Measurements from ENCODE around the gene PDE4D. TPM values are rescaled to one million over a fixed set of nuclear protein-coding genes. Genes with fewer than 3 reads are reported as not detected.

Gene PDE4D
- total and polyA plus RNA-seq, 2 donors = 21.2 to 30.3 TPM

DNA sequence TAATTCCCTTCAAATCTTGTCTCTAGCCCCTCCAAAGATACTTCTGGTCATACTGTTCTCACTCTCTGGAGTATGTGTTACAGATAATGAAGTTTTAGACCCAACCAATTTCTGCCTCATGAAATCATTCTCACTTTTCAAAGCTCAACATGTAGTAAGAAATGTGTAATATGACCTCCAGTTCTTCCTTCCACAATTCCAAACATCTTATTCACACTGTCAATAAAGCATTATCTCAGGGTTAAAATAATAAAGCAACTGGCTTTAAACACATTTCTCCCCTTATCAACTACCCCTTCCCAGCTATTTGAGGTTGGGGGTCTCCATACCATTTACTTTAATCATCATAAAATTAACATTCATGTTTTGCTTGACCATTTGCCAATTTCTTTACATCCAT lies 656.5 kb downstream of the PDE4D start:
- H3K36me3 ChIP-seq (ENCODE audit: control insufficient read depth in 2 of 2, insufficient read depth in 2 of 2, low read length in 1 of 2) = no peaks in the 10 kb centered on the region
- no peak overlapping the region for H3K27ac ChIP-seq (ENCODE audit: low read depth in 1 of 2, low read length in 1 of 2)
- no peak overlapping the region for H3K4me3 ChIP-seq (ENCODE audit: low read length in 2 of 2)
- H3K9me3 ChIP-seq (ENCODE audit: control insufficient read depth in 2 of 2, insufficient read depth in 1 of 2, low read length in 1 of 2) = no peaks in the 10 kb centered on the region
- H3K4me1 ChIP-seq (ENCODE audit: control insufficient read depth in 2 of 2, insufficient read depth in 2 of 2, low read length in 2 of 2) = no peaks in the 10 kb centered on the region
- no peak for DNase-seq (ENCODE audit: low read depth in 6 of 9, low spot score in 9 of 9)
- no peaks in the 10 kb centered on the region for H3K27me3 ChIP-seq (ENCODE audit: control insufficient read depth in 2 of 2, insufficient read depth in 1 of 2, low read length in 1 of 2)

GRCh38 chr5:59236448-59236847 lies 657.1 kb downstream of the PDE4D start:
- Histone ChIP-seq H3K36me3 (ENCODE audit: control insufficient read depth in 2 of 2, insufficient read depth in 2 of 2, low read length in 1 of 2) (no peaks in the 10 kb centered on the region), H3K27me3 (ENCODE audit: control insufficient read depth in 2 of 2, insufficient read depth in 1 of 2, low read length in 1 of 2) (no peaks in the 10 kb centered on the region), H3K4me1 (ENCODE audit: control insufficient read depth in 2 of 2, insufficient read depth in 2 of 2, low read length in 2 of 2) (no peaks in the 10 kb centered on the region), H3K4me3 (ENCODE audit: low read length in 2 of 2) (no peak overlapping the region), H3K27ac (ENCODE audit: low read depth in 1 of 2, low read length in 1 of 2) (no peak overlapping the region), H3K9me3 (ENCODE audit: control insufficient read depth in 2 of 2, insufficient read depth in 1 of 2, low read length in 1 of 2) (no peaks in the 10 kb centered on the region)
- DNase-seq (ENCODE audit: low read depth in 6 of 9, low spot score in 9 of 9) = no peak
- 95% methylated on average over 7 of the region's 7 CpGs for WGBS

DNA sequence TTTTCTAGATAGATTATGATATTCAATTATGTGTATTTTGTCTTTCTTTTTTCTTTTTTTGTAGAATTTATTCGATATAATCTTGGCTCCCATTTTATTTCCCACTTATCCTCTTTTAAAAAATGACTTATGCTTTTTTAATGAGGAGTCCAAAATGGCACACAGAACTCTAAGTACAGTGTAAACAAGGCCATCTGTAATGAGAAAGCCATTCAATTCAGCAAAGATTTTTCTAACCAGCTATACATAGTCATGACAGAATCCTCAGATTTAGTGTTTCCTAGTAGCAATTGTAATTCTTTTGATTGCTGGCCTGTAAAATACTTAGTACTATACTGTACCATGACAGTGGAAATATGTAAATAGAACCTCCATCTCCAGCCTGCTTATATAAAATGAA lies 659.3 kb downstream of the PDE4D start:
- H3K4me3 ChIP-seq (ENCODE audit: low read length in 2 of 2) = no peak overlapping the region
- H3K4me1 ChIP-seq (ENCODE audit: control insufficient read depth in 2 of 2, insufficient read depth in 2 of 2, low read length in 2 of 2) = no peaks in the 10 kb centered on the region
- no peaks in the 10 kb centered on the region for H3K9me3 ChIP-seq (ENCODE audit: control insufficient read depth in 2 of 2, insufficient read depth in 1 of 2, low read length in 1 of 2)
- H3K27me3 ChIP-seq (ENCODE audit: control insufficient read depth in 2 of 2, insufficient read depth in 1 of 2, low read length in 1 of 2) = no peaks in the 10 kb centered on the region
- no peak overlapping the region for H3K27ac ChIP-seq (ENCODE audit: low read depth in 1 of 2, low read length in 1 of 2)
- 95% methylated on average over 1 of the region's 1 CpG for WGBS
- H3K36me3 ChIP-seq (ENCODE audit: control insufficient read depth in 2 of 2, insufficient read depth in 2 of 2, low read length in 1 of 2) = no peaks in the 10 kb centered on the region
- DNase-seq (ENCODE audit: low read depth in 6 of 9, low spot score in 9 of 9) = no peak

DNA sequence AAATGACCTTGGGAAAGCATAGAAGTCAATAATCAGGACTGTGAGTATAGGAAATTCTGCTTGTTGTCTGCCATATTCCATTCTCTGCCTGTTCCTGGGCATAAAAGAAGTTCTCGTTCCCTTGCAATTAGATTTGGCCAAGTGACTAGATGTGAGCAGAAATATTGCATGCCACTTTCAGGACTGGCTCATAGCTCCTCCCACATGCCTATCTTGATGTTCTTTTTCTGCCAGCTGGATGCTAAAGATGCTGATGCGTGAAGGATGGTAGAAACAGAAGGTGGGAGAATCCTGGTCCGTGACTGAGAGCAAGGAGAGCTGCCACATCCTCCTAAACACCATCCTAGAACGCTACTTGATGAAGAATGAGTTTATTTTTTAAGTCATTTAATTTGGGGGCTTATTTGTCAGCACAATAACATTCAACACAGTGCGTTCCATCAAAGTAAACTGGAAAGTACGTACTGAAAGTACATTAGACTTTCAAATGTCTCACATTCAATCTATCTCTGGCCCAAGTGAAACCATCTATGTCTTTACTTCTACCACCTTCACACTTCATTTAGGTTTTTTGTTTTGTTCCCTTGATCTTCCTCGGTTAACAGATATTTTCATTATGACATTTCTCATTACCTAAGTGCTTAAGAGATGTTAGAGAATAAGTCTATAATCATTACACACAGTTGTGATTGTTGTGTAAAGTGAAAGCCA lies 662.1 kb downstream of the PDE4D start:
- Histone ChIP-seq H3K36me3 (ENCODE audit: control insufficient read depth in 2 of 2, insufficient read depth in 2 of 2, low read length in 1 of 2) (no peaks in the 10 kb centered on the region), H3K9me3 (ENCODE audit: control insufficient read depth in 2 of 2, insufficient read depth in 1 of 2, low read length in 1 of 2) (no peaks in the 10 kb centered on the region), H3K27ac (ENCODE audit: low read depth in 1 of 2, low read length in 1 of 2) (no peak overlapping the region), H3K4me1 (ENCODE audit: control insufficient read depth in 2 of 2, insufficient read depth in 2 of 2, low read length in 2 of 2) (no peaks in the 10 kb centered on the region), H3K4me3 (ENCODE audit: low read length in 2 of 2) (no peak overlapping the region), H3K27me3 (ENCODE audit: control insufficient read depth in 2 of 2, insufficient read depth in 1 of 2, low read length in 1 of 2) (no peaks in the 10 kb centered on the region)
- DNase-seq (ENCODE audit: low read depth in 6 of 9, low spot score in 9 of 9) = no peak
- 96% methylated on average over 7 of the region's 7 CpGs for WGBS

DNA sequence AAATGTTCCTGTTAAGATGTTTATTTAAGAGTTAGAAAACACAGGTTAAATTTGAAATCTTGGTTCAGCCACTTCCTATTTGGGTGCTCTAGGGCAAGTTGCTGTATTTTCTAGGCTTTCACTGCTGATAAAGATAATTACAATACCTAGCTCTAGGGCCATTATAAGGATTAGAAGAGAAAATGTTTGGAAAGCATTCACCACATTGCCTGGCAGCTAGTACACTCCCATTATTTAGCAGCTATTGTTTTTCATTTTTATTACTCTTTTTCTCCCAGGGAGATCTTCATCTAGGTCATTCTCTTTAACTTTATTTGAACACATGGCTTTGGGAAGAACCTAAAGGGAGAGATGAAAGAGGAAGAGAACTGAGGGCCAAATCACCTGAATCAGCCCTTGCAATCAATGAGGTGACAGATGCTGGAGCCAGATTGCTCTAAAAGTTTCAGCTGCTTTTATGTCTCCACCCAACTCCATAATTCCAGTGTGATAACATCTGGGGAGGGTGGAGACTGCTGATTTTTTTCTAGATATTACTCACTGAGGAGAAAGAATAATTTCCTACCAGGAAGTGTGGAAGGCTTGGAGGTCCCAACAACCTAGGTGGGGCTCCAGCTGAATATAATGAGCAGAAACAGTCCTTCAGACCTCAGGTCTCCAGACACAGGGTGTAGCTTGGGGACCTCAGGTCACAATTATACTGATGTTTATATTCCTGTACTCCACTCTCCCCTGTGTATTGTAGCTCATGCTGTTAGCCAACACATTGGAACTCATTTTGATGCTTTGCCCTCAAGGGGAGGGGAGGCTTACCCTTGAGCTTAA lies 670.6 kb downstream of the PDE4D start:
- DNase-seq (ENCODE audit: low read depth in 6 of 9, low spot score in 9 of 9) = no peak
- H3K27ac ChIP-seq (ENCODE audit: low read depth in 1 of 2, low read length in 1 of 2) = no peak overlapping the region
- no peak overlapping the region for H3K4me3 ChIP-seq (ENCODE audit: low read length in 2 of 2)

DNA sequence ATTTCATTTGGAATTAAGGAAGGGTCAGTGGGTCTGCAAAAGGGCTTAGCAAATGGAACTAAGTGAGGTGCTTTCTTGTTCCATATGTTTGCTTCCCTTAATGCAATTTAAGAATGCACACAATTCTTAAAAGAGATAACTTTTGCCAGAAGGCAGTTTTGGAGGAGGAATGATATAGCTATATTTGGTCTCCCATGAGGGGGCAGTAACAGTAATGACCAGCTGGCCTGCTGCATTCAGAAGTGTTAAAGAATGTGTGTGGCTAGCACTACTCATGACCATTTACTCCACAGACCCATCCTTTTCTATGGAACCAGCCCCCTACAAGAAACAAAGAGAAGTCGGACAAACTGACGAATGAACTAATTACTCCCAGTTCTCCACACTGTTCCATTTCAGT lies 671.8 kb downstream of the PDE4D start:
- Histone ChIP-seq H3K4me1 (ENCODE audit: control insufficient read depth in 2 of 2, insufficient read depth in 2 of 2, low read length in 2 of 2) (no peaks in the 10 kb centered on the region), H3K27ac (ENCODE audit: low read depth in 1 of 2, low read length in 1 of 2) (no peak overlapping the region), H3K9me3 (ENCODE audit: control insufficient read depth in 2 of 2, insufficient read depth in 1 of 2, low read length in 1 of 2) (no peaks in the 10 kb centered on the region), H3K36me3 (ENCODE audit: control insufficient read depth in 2 of 2, insufficient read depth in 2 of 2, low read length in 1 of 2) (no peaks in the 10 kb centered on the region), H3K4me3 (ENCODE audit: low read length in 2 of 2) (no peak overlapping the region), H3K27me3 (ENCODE audit: control insufficient read depth in 2 of 2, insufficient read depth in 1 of 2, low read length in 1 of 2) (no peaks in the 10 kb centered on the region)
- 100% methylated on average over 2 of the region's 2 CpGs for WGBS
- DNase-seq (ENCODE audit: low read depth in 6 of 9, low spot score in 9 of 9) = no peak

More for the DNA sequence above, 670.6 kb downstream of the PDE4D start:
- Histone ChIP-seq H3K27me3 (ENCODE audit: control insufficient read depth in 2 of 2, insufficient read depth in 1 of 2, low read length in 1 of 2) (no peaks in the 10 kb centered on the region), H3K4me1 (ENCODE audit: control insufficient read depth in 2 of 2, insufficient read depth in 2 of 2, low read length in 2 of 2) (no peaks in the 10 kb centered on the region), H3K9me3 (ENCODE audit: control insufficient read depth in 2 of 2, insufficient read depth in 1 of 2, low read length in 1 of 2) (no peaks in the 10 kb centered on the region), H3K36me3 (ENCODE audit: control insufficient read depth in 2 of 2, insufficient read depth in 2 of 2, low read length in 1 of 2) (no peaks in the 10 kb centered on the region)

DNA sequence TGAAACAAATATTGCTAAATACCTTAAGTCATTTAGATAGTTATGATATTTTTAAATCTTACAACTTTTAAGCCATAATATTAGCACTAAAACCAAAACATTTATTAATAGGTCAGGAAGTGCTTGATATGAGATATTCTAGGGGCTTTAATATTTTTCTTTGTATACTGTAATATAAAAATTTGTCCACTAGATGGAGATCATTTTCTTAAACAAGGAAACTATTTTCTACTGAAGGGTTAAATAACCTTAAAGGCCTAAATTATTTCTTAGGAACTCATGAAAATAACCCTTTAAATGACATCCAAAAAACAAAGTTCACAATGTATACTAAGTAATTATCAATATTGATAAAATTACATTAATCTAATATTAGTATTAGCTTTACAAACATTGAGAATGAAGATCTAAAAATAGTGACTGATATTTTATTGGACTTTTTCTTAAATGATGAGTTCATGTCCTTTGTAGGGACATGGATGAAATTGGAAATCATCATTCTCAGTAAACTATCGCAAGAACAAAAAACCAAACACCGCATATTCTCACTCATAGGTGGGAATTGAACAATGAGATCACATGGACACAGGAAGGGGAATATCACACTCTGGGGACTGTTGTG lies 675.0 kb downstream of the PDE4D start:
- Histone ChIP-seq H3K4me3 (ENCODE audit: low read length in 2 of 2) (no peak overlapping the region), H3K9me3 (ENCODE audit: control insufficient read depth in 2 of 2, insufficient read depth in 1 of 2, low read length in 1 of 2) (no peaks in the 10 kb centered on the region), H3K36me3 (ENCODE audit: control insufficient read depth in 2 of 2, insufficient read depth in 2 of 2, low read length in 1 of 2) (no peaks in the 10 kb centered on the region), H3K27me3 (ENCODE audit: control insufficient read depth in 2 of 2, insufficient read depth in 1 of 2, low read length in 1 of 2) (no peaks in the 10 kb centered on the region), H3K4me1 (ENCODE audit: control insufficient read depth in 2 of 2, insufficient read depth in 2 of 2, low read length in 2 of 2) (no peaks in the 10 kb centered on the region), H3K27ac (ENCODE audit: low read depth in 1 of 2, low read length in 1 of 2) (no peak overlapping the region)
- DNase-seq (ENCODE audit: low read depth in 6 of 9, low spot score in 9 of 9) = peak in 1 of 9 donors; percentile 4
- 100% methylated on average over 2 of the region's 2 CpGs for WGBS

GRCh38 chr5:59216841-59217240 lies 676.7 kb downstream of the PDE4D start:
- H3K27me3 ChIP-seq (ENCODE audit: control insufficient read depth in 2 of 2, insufficient read depth in 1 of 2, low read length in 1 of 2) = no peaks in the 10 kb centered on the region
- no peak overlapping the region for H3K4me3 ChIP-seq (ENCODE audit: low read length in 2 of 2)
- no peak for DNase-seq (ENCODE audit: low read depth in 6 of 9, low spot score in 9 of 9)
- H3K36me3 ChIP-seq (ENCODE audit: control insufficient read depth in 2 of 2, insufficient read depth in 2 of 2, low read length in 1 of 2) = no peaks in the 10 kb centered on the region
- H3K27ac ChIP-seq (ENCODE audit: low read depth in 1 of 2, low read length in 1 of 2) = no peak overlapping the region
- WGBS = 94% methylated on average over 4 of the region's 4 CpGs
- H3K9me3 ChIP-seq (ENCODE audit: control insufficient read depth in 2 of 2, insufficient read depth in 1 of 2, low read length in 1 of 2) = no peaks in the 10 kb centered on the region
- no peaks in the 10 kb centered on the region for H3K4me1 ChIP-seq (ENCODE audit: control insufficient read depth in 2 of 2, insufficient read depth in 2 of 2, low read length in 2 of 2)

DNA sequence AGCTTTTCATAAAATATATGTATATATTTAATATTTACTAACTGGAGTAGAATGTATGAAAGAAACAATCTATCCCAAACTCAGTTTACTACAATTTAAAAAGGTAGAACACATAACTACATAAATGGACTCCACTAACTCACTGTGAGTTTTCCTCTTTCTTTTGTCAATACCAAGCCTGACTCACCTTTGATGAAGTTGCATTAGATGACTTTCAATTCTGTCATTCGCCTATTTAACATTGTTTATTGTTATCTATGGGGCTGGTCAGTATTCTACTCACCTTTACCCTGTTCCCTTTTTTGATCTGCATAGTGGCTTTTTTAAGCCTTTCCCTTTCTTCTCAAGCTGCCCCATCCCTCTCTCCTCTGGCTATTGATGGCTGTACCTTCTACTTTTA lies 680.9 kb downstream of the PDE4D start:
- WGBS = 95% methylated on average over 1 of the region's 1 CpG
- H3K4me3 ChIP-seq (ENCODE audit: low read length in 2 of 2) = no peak overlapping the region
- H3K4me1 ChIP-seq (ENCODE audit: control insufficient read depth in 2 of 2, insufficient read depth in 2 of 2, low read length in 2 of 2) = no peaks in the 10 kb centered on the region
- H3K27me3 ChIP-seq (ENCODE audit: control insufficient read depth in 2 of 2, insufficient read depth in 1 of 2, low read length in 1 of 2) = no peaks in the 10 kb centered on the region
- no peak overlapping the region for H3K27ac ChIP-seq (ENCODE audit: low read depth in 1 of 2, low read length in 1 of 2)
- H3K36me3 ChIP-seq (ENCODE audit: control insufficient read depth in 2 of 2, insufficient read depth in 2 of 2, low read length in 1 of 2) = no peaks in the 10 kb centered on the region
- H3K9me3 ChIP-seq (ENCODE audit: control insufficient read depth in 2 of 2, insufficient read depth in 1 of 2, low read length in 1 of 2) = no peaks in the 10 kb centered on the region
- no peak for DNase-seq (ENCODE audit: low read depth in 6 of 9, low spot score in 9 of 9)
